ENCODE measurements around the gene P2RY1.
"Not testable (repeated sequence)": the region's sequence is repeated elsewhere in the genome, so short reads cannot be mapped to it uniquely, and the experiment has no call there.

Gene P2RY1

GRCh38 chr3:152836269-152836668 lies 1.3 kb downstream of the P2RY1 start:
- no peak for DNase-seq (ENCODE audit: low read depth)

DNA sequence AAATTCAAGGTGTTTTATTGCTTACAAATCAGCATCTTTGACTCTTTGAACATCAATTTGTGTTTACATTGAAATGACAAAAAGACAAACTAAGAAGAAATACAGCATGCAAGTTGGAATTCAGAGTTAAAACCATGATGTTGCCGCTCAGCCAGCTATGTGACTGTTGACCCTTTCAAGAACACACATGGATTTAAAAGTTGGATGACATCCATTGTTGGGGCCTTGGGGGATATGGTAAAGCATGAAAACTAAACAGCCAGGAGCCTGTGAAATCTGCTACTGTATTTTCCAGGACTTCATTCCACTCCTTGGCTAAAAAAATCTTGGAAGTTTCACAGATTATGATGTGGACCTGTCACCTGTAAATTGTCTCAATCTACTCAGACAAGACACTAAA lies 4.6 kb downstream of the P2RY1 start:
- DNase-seq (ENCODE audit: low read depth) = no peak

GRCh38 chr3:152841131-152841530 lies 6.2 kb downstream of the P2RY1 start:
- DNase-seq (ENCODE audit: low read depth) = no peak

GRCh38 chr3:152842413-152842812 lies 7.5 kb downstream of the P2RY1 start:
- DNase-seq (ENCODE audit: low read depth) = no peak

DNA sequence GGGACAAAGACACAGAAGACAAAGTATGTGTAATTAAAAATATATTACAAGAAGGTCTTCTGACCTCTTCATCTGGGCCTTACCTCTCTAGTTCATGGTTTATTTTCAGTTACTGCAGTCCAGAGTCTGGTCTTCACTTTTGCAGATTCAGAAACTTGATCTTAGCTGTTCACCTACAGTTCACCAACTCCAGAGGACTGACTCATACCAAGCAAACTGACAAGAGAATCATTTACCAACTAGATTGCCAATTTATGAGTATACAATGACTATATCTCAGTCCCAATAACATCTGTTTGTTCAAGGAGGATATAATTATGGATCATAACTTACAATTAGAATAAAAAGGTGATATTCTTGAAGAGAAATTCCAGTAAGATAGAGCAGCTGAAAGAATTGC lies 9.0 kb downstream of the P2RY1 start:
- DNase-seq (ENCODE audit: low read depth) = no peak

GRCh38 chr3:152846572-152847202 lies 11.8 kb downstream of the P2RY1 start:
- DNase-seq (ENCODE audit: low read depth) = not testable (repeated sequence)

DNA sequence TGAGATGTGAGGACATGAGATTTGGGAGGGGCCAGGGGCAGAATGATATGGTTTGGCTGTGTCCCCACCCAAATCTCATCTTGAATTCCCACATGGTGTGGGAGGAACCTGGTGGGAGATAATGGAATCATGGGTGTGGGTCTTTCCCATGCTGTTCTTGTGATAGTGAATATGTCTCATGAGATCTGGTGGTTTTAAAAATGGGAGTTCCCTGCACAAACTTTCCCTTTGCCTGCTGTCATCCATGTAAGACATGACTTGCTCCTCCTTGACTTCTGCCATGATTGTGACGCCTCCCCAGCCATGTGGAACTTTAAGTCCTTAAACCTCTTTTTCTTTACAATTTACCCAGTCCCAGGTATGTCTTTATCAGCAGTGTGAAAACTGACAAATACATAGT lies 12.7 kb downstream of the P2RY1 start:
- not testable (repeated sequence) for DNase-seq (ENCODE audit: low read depth)

DNA sequence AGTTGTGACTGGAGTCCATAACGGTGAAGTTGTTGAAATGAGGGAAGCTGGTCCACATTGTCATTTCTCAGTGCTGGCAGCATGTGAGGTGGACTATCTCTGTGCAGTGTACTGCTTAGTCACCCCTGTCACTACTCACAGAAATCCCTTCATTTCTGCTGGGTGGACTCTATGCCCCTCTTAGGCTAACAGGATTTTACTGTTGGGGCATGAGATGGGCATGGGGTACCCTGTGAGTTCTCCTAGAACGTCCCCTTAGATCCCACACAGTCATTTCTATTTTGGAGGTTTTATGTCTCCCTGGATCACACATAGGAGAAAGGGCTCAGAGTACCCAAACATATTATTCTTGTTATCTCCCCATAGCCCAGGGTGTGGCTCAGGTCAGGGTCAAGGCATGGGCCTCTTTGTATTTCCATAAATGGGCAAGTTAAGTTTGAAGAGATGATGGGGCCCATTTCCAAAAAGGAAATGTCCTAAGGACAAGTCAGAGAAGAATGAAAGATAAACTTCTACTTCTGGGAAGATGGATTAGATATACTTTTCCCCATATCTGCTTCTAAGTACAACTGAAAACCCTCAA lies 15.2 kb downstream of the P2RY1 start:
- no peak for DNase-seq (ENCODE audit: low read depth)

- no peak for DNase-seq (ENCODE audit: low read depth)
Measured at GRCh38 chr3:152853196-152853595, 18.3 kb downstream of the P2RY1 start.

DNA sequence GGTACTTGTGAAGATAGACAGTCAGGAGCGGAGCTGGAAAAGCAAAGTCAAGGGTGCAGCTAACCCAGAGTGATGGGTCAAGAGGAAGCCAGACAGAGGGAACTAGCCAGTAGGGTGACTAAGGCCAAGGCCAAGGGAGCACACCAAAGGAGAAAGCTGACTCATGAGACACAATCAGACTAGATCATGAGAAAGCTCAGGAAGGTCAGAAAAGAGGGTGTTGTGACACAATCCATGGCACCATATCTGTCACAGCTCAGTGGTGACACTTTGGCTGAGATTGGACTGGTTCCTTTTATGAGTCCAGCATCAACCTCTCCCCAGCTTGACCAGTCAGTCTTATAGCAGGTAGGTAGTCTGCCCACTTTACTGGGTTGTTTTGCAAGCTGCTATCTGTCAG lies 22.2 kb downstream of the P2RY1 start:
- no peak for DNase-seq (ENCODE audit: low read depth)

GRCh38 chr3:152858170-152858800 lies 23.4 kb downstream of the P2RY1 start:
- no peak for DNase-seq (ENCODE audit: low read depth)

- no peak for DNase-seq (ENCODE audit: low read depth)
Measured at GRCh38 chr3:152860736-152861135, 25.8 kb downstream of the P2RY1 start.

GRCh38 chr3:152865668-152866245 lies 30.8 kb downstream of the P2RY1 start:
- no peak for DNase-seq (ENCODE audit: low read depth)

- no peak for DNase-seq (ENCODE audit: low read depth)
Measured at GRCh38 chr3:152870027-152870426, 35.1 kb downstream of the P2RY1 start.

- not testable (repeated sequence) for DNase-seq (ENCODE audit: low read depth)
Measured at GRCh38 chr3:152873314-152873713, 38.4 kb downstream of the P2RY1 start.

GRCh38 chr3:152874896-152875749 lies 40.2 kb downstream of the P2RY1 start:
- no peak for DNase-seq (ENCODE audit: low read depth)

DNA sequence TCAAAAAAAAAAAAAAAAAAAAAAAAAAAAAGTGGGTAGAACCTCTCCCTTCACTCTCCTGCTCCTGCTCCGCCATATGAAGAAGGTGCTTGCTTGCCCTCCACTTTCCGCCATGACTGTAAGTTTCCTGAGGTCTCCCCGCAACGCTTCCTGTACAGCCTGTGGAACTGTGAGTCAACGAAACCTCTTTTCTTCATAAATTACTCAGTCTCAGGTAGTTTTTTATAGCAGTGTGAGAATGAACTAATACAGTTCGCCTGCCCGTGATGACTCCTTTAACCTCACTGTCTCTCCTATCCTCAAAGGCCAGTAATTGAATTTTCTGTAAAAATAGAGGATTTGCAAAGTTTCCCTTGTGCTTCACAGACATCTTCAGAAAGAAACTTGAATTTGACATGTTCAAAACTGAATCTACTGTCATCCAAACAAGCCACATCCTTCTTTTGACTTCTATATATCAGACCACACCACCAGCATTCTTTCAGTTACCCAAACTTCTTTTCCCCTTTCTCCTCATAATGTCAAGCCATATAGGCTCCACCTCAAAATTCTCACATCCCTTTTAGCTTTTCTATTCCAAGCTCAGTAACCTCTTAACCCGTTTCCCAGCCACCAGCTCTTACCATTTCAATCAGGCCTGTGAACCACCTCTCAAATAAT lies 44.3 kb downstream of the P2RY1 start:
- DNase-seq (ENCODE audit: low read depth) = no peak

DNA sequence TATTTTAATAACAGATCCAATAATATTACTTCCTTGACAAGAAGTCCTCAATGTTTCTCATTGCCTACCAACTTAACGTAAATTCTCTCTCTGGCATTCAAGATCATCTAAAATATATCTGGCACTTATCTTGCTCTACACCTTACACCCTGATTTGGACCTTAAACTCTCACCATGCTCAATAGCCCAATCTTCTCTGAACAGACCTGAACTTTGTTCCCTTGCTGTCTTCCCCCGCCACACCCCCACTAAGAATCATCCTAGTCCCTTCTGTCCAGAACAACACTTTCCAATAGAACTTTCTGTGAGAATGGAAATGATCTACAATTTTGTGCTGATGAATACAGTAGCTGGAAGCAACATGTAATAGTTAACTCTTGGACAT lies 44.9 kb downstream of the P2RY1 start:
- DNase-seq (ENCODE audit: low read depth) = no peak

- no peak for DNase-seq (ENCODE audit: low read depth)
Measured at GRCh38 chr3:152885076-152885475, 50.1 kb downstream of the P2RY1 start.

Data from T follicular helper cell (primary cell).